Dedifferentiated amniotic fluid mesenchymal stem cell (primary cell): ENCODE measurements around the gene AGPAT4.
"Not testable (repeated sequence)": the region's sequence is repeated elsewhere in the genome, so short reads cannot be mapped to it uniquely, and the experiment has no call there.

Experiments
- DNase-seq: peaks from one replicate; pipeline ENCODE4 v3.0.0-alpha.2; 2016; ENCODE audit errors: extremely low spot score

Gene AGPAT4

GRCh38 chr6:161227004-161227960, 46.6 kb downstream of the AGPAT4 start:
- DNase-seq = no peak

GRCh38 chr6:161226009-161226964, 47.6 kb downstream of the AGPAT4 start:
- no peak for DNase-seq

- DNase-seq = no peak
These were observed 48.2 kb downstream of the AGPAT4 start for GRCh38 chr6:161225681-161226008.

GRCh38 chr6:161224951-161225680, 48.7 kb downstream of the AGPAT4 start:
- DNase-seq = not testable (repeated sequence)

GRCh38 chr6:161223646-161224045, 50.2 kb downstream of the AGPAT4 start:
- no peak for DNase-seq

- DNase-seq = no peak
These were observed 51.1 kb downstream of the AGPAT4 start for GRCh38 chr6:161222706-161223234.

- DNase-seq = no peak
These were observed 53.5 kb downstream of the AGPAT4 start for GRCh38 chr6:161220346-161220745.

GRCh38 chr6:161219680-161220079, 54.2 kb downstream of the AGPAT4 start:
- no peak for DNase-seq

GRCh38 chr6:161218222-161218621, 55.6 kb downstream of the AGPAT4 start:
- DNase-seq = no peak

GRCh38 chr6:161217628-161218027, 56.2 kb downstream of the AGPAT4 start:
- DNase-seq = no peak

GRCh38 chr6:161216616-161217205, 57.1 kb downstream of the AGPAT4 start:
- DNase-seq = no peak

GRCh38 chr6:161215876-161216615, 57.8 kb downstream of the AGPAT4 start:
- DNase-seq = no peak

GRCh38 chr6:161215193-161215592, 58.7 kb downstream of the AGPAT4 start:
- DNase-seq = peak; percentile 84

- DNase-seq = no peak
These were observed 59.1 kb downstream of the AGPAT4 start for GRCh38 chr6:161214722-161215121.

- DNase-seq = no peak
These were observed 61.0 kb downstream of the AGPAT4 start for GRCh38 chr6:161212902-161213301.

- no peak for DNase-seq
These were observed 62.4 kb downstream of the AGPAT4 start for GRCh38 chr6:161211380-161212035.

- no peak for DNase-seq
These were observed 63.0 kb downstream of the AGPAT4 start for GRCh38 chr6:161210857-161211256.

GRCh38 chr6:161207200-161207599, 66.7 kb downstream of the AGPAT4 start:
- no peak for DNase-seq

- DNase-seq = no peak
These were observed 68.8 kb downstream of the AGPAT4 start for GRCh38 chr6:161204866-161205557.
